Stimulated activated CD4-positive, alpha-beta T cell treated with anti-CD3 and anti-CD28 coated beads, Interleukin-2, amount 100 ng/mL, for 24 hours (primary cell): ENCODE measurements around the gene RIMS1.
A peak's percentile ranks its signal among the peaks of the same experiment; 100 is the strongest.

ENCODE experiments used
- DNase-seq, 2 donors: peaks; one replicate each; pipeline ENCODE4 v3.0.0-alpha.2; 2020

Gene RIMS1

GRCh38 chr6:71886184-71887005 lies at the start of gene RIMS1:
TSS of gene RIMS1 (plus strand) at chr6:71886550. CDS start at chr6:71887024, 474 bp downstream.
- DNase-seq: peak in 1 of 2 donors; percentile 3

GRCh38 chr6:71851214-71851613 lies 35.1 kb upstream of the RIMS1 start:
- DNase-seq: no peak

GRCh38 chr6:71852948-71853347 lies 33.4 kb upstream of the RIMS1 start:
- no peak for DNase-seq

GRCh38 chr6:71855406-71855805 lies 30.9 kb upstream of the RIMS1 start:
- no peak for DNase-seq

GRCh38 chr6:71879016-71879415 lies 7.3 kb upstream of the RIMS1 start:
- no peak for DNase-seq

GRCh38 chr6:71887006-71887743 lies 825 bp downstream of the RIMS1 start:
- DNase-seq: no peak

GRCh38 chr6:71887744-71888230 lies 1.4 kb downstream of the RIMS1 start:
- no peak for DNase-seq

GRCh38 chr6:71888756-71889340 lies 2.5 kb downstream of the RIMS1 start:
- DNase-seq: no peak

- DNase-seq: no peak
These were observed 3.0 kb downstream of the RIMS1 start for GRCh38 chr6:71889366-71889765.

- no peak for DNase-seq
These were observed 6.3 kb downstream of the RIMS1 start for GRCh38 chr6:71892641-71893040.

GRCh38 chr6:71900642-71901041 lies 14.3 kb downstream of the RIMS1 start:
- DNase-seq: no peak

- no peak for DNase-seq
These were observed 15.9 kb downstream of the RIMS1 start for GRCh38 chr6:71902261-71902660.

GRCh38 chr6:71906813-71907212 lies 20.5 kb downstream of the RIMS1 start:
- no peak for DNase-seq

- DNase-seq: no peak
These were observed 21.9 kb downstream of the RIMS1 start for GRCh38 chr6:71908162-71908765.

- DNase-seq: no peak
These were observed 27.3 kb downstream of the RIMS1 start for GRCh38 chr6:71913444-71914234.

- DNase-seq: no peak
These were observed 42.7 kb downstream of the RIMS1 start for GRCh38 chr6:71929047-71929446.

- DNase-seq: no peak
These were observed 47.5 kb downstream of the RIMS1 start for GRCh38 chr6:71933881-71934280.

- no peak for DNase-seq
These were observed 79.1 kb downstream of the RIMS1 start for GRCh38 chr6:71965404-71965803.

- no peak for DNase-seq
These were observed 81.1 kb downstream of the RIMS1 start for GRCh38 chr6:71967436-71967835.

GRCh38 chr6:71977884-71978283 lies 91.5 kb downstream of the RIMS1 start:
- DNase-seq: no peak

GRCh38 chr6:71979911-71980310 lies 93.6 kb downstream of the RIMS1 start:
- no peak for DNase-seq

GRCh38 chr6:71982389-71982788 lies 96.0 kb downstream of the RIMS1 start:
- no peak for DNase-seq
